DND-41 (cell line): ENCODE results near the gene SPSB3.

ENCODE experiments used
- ATAC-seq: fragments of 200-7000 bp; cut with Tn5 transposase; 3 replicates; pipeline ENCODE4 v1.9.1; 2021; ENCODE audit warnings: low read depth; ENCODE audit not compliant: insufficient read depth
- DNase-seq: peaks from one replicate; pipeline ENCODE4 v3.0.0-alpha.2; 2020
- H2AFZ ChIP-seq: 2 replicates; pipeline ENCODE4 v1.6.0; 2012; ENCODE audit warnings: low read depth, low read length
- H3K27ac ChIP-seq: 2 replicates; pipeline ENCODE4 v1.5.1; 2012; ENCODE audit warnings: low read length, inconsistent platforms
- H3K27me3 ChIP-seq: fragments of 200-600 bp; sonication (generic); 2 replicates; pipeline ENCODE4 v1.6.0; 2012; ENCODE audit warnings: low read length, mild to moderate bottlenecking, inconsistent platforms; ENCODE audit not compliant: insufficient read depth, poor library complexity
- H3K36me3 ChIP-seq: 2 replicates; pipeline ENCODE4 v1.5.1; 2012; ENCODE audit warnings: low read length, inconsistent platforms; ENCODE audit not compliant: insufficient read depth
- H3K4me1 ChIP-seq: 2 replicates; pipeline ENCODE4 v1.5.1; 2012; ENCODE audit warnings: mild to moderate bottlenecking, low read length; ENCODE audit not compliant: insufficient read depth
- H3K4me2 ChIP-seq: 2 replicates; pipeline ENCODE4 v1.6.0; 2012; ENCODE audit warnings: mild to moderate bottlenecking, moderate library complexity, low read length, inconsistent platforms; ENCODE audit not compliant: insufficient read depth
- H3K4me3 ChIP-seq, 2 experiments: fragments of 200-600 bp in 1 of 2; shearing (Covaris generic) in 1 of 2; 2 replicates each; pipeline ENCODE4 v1.5.1; 2012 to 2016; ENCODE audit warnings: inconsistent platforms in 2 of 2, low read length in 2 of 2, mild to moderate bottlenecking in 2 of 2, low read depth in 1 of 2, moderate library complexity in 1 of 2
- H3K79me2 ChIP-seq: 2 replicates; pipeline ENCODE4 v1.6.0; 2012; ENCODE audit warnings: low read length, inconsistent platforms; ENCODE audit not compliant: insufficient read depth
- H3K9ac ChIP-seq: 2 replicates; pipeline ENCODE4 v1.6.0; 2012; ENCODE audit warnings: low read depth, mild to moderate bottlenecking, inconsistent platforms, low read length, moderate library complexity
- H3K9me3 ChIP-seq: 2 replicates; pipeline ENCODE4 v1.5.1; 2012; ENCODE audit warnings: low read length, moderate library complexity, mild to moderate bottlenecking, inconsistent platforms; ENCODE audit not compliant: insufficient read depth, severe bottlenecking
- H4K20me1 ChIP-seq: 2 replicates; pipeline ENCODE4 v1.6.0; 2012; ENCODE audit warnings: low read length; ENCODE audit not compliant: insufficient read depth
- EZH2 ChIP-seq: IDR thresholded peaks from 3 replicates; pipeline ENCODE4 v1.6.1; 2012; ENCODE audit warnings: borderline replicate concordance, low read depth, mild to moderate bottlenecking, moderate library complexity, low read length, inconsistent platforms; ENCODE audit not compliant: severe bottlenecking
- TF ChIP-seq, protein P1 (sequence below): IDR thresholded peaks from 2 replicates; pipeline ENCODE4 v1.5.1; 2012; ENCODE audit warnings: borderline replicate concordance, low read length, moderate library complexity, mild to moderate bottlenecking; ENCODE audit not compliant: poor library complexity, severe bottlenecking; ENCODE audit errors: extremely low read depth

Gene SPSB3

DNA sequence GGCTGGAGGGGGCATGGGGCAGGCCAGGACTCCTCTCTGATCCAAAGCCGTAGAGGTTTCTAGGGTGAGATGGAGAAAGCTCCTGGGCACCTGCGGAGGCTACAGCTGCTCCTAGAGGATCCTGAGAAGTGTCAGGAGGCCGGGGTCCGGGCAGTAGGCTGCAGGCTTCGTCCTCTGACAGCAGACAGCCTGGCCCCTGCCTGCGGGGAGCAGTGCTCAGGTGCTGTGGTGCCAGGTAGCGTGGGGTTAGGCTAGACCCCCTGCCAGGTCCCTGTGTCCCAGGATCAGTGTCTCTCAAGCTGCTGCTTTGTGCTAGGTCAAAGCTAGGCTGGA, 8.0 kb downstream of the SPSB3 start:
- Histone ChIP-seq H4K20me1 (peaks cover 57% of the 10 kb centered on the region), H2AFZ (no peak overlapping the region), H3K4me2 (peak overlapping the region; percentile 98), H3K9ac (peak overlapping the region; percentile 99), H3K27ac (peak overlapping the region; percentile 83; the same call in 1 of the 2 replicates), H3K79me2 (peaks cover 52% of the 10 kb centered on the region), H3K27me3 (no peaks in the 10 kb centered on the region), H3K9me3 (no peaks in the 10 kb centered on the region), H3K4me3 (peak overlapping the region; percentile 54 to 90; a peak in 3 of 4 replicates), H3K36me3 (peaks cover 64% of the 10 kb centered on the region), H3K4me1 (peaks cover 34% of the 10 kb centered on the region)
- TF ChIP-seq, protein P1, sequence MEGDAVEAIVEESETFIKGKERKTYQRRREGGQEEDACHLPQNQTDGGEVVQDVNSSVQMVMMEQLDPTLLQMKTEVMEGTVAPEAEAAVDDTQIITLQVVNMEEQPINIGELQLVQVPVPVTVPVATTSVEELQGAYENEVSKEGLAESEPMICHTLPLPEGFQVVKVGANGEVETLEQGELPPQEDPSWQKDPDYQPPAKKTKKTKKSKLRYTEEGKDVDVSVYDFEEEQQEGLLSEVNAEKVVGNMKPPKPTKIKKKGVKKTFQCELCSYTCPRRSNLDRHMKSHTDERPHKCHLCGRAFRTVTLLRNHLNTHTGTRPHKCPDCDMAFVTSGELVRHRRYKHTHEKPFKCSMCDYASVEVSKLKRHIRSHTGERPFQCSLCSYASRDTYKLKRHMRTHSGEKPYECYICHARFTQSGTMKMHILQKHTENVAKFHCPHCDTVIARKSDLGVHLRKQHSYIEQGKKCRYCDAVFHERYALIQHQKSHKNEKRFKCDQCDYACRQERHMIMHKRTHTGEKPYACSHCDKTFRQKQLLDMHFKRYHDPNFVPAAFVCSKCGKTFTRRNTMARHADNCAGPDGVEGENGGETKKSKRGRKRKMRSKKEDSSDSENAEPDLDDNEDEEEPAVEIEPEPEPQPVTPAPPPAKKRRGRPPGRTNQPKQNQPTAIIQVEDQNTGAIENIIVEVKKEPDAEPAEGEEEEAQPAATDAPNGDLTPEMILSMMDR: no peak
- TF ChIP-seq EZH2: no peak
- DNase-seq (no peak), ATAC-seq (no peak)

GRCh38 chr16:1773703-1774447, 8.5 kb downstream of the SPSB3 start:
- peaks cover 32% of the 10 kb centered on the region for H3K4me1 ChIP-seq
- peak overlapping the region; percentile 98 for H3K4me2 ChIP-seq
- H3K36me3 ChIP-seq: peaks cover 63% of the 10 kb centered on the region
- peak overlapping the region; percentile 99 for H3K9ac ChIP-seq
- H4K20me1 ChIP-seq: peaks cover 52% of the 10 kb centered on the region
- peak; percentile 25 for ATAC-seq
- no peak for DNase-seq
- peaks cover 47% of the 10 kb centered on the region for H3K79me2 ChIP-seq
- peak overlapping the region; percentile 83 for H3K27ac ChIP-seq
- TF ChIP-seq, protein P1: no peak
- TF ChIP-seq EZH2: no peak
- H3K4me3 ChIP-seq: peak overlapping the region; percentile 54 to 90
- no peaks in the 10 kb centered on the region for H3K27me3 ChIP-seq
- peak overlapping the region; percentile 93 for H2AFZ ChIP-seq
- no peaks in the 10 kb centered on the region for H3K9me3 ChIP-seq

DNA sequence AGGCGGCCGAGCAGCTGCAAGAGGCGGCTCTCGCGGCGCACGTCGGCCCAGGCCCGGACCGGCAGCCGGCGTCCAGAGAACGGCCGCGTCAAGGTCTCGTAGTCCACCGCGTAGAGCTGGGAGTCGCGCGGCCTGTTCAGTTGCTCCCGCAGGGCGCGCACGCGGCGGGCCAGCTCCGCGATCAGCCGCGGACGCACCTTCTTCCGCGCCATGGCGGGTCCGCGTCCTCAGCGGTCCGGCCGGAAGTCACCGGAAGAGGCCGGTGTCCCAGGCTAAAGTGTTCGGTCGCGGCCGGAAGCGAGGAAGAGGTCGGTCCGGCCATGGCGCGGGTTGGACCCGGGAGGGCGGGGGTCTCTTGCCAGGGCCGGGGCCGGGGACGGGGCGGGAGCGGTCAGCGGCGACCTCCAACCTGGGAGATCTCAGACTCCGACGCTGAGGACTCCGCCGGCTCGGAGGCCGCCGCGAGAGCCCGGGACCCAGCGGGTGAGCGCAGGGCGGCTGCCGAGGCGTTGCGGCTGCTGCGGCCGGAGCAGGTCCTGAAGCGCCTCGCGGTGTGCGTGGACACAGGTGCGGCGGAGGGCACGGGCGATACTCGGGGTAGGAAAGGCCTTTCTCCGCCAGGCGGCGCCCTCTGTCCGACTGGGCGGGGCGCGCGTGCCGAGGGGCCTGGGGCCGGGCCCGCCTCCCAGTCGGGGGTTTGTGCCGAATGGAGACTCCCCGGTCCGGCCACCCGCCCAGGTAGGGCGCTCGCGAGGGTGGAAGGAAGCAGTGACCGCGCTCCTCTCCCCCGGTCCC, 9.3 kb downstream of the SPSB3 start, which contains the start of gene MRPS34:
Gene MRPS34 (minus strand): TSS at position 227 of the 795 bp plus-strand sequence. CDS start 15 bp downstream, at position 212.
- peak; percentile 68 for ATAC-seq
- Histone ChIP-seq H3K4me1 (peaks cover 32% of the 10 kb centered on the region), H3K4me3 (peak within 1 kb of the TSS; percentile 54 to 90), H3K27me3 (no peaks in the 10 kb centered on the region), H3K79me2 (peaks cover 44% of the 10 kb centered on the region), H3K9me3 (no peaks in the 10 kb centered on the region), H4K20me1 (peaks cover 48% of the 10 kb centered on the region), H3K27ac (peak within 1 kb of the TSS; percentile 83), H3K9ac (peak within 1 kb of the TSS; percentile 99), H3K4me2 (peak within 1 kb of the TSS; percentile 98), H2AFZ (peak within 1 kb of the TSS; percentile 93), H3K36me3 (peaks cover 64% of the 10 kb centered on the region)
- DNase-seq: peak; percentile 83
- TF ChIP-seq, protein P1: peak; percentile 79
- no peak for TF ChIP-seq EZH2
